Measurements from ENCODE around the gene TECPR1.

GRCh38 chr7:98235901-98236300 lies 16.1 kb downstream of the TECPR1 start:
- TF ChIP-seq CTCF (IDR thresholded peaks at IDR 0.05) (no peak), EZH2 (IDR thresholded peaks at IDR 0.05; ENCODE audit: borderline replicate concordance, insufficient read depth, low read depth, low read length, poor library complexity, severe bottlenecking) (no peak)

Data from B cell (primary cell).